ENCODE measurements around the gene SNTB2. TPM values are rescaled to one million over a fixed set of nuclear protein-coding genes. Genes with fewer than 3 reads are reported as not detected.

Gene SNTB2
- polyA plus RNA-seq, 1 of the 3 experiments (the other 2 are of a cell fraction), result 13.0 TPM

GRCh38 chr16:69316595-69317034, 129.7 kb downstream of the SNTB2 start:
- H3K4me2 ChIP-seq, result no peak overlapping the region
- 98% methylated on average over 9 of the region's 17 CpGs for WGBS (ENCODE audit: low lambda C conversion rate)
- no peaks in the 10 kb centered on the region for H3K9me3 ChIP-seq
- no peak overlapping the region for H3K4me3 ChIP-seq (ENCODE audit: low read depth in 2 of 2, low read length in 1 of 2)
- H2AFZ ChIP-seq (ENCODE audit: low read depth), result no peak overlapping the region
- TF ChIP-seq RAD21 (IDR thresholded peaks at IDR 0.05; ENCODE audit: low read length) (no peak), FOSL2 (IDR thresholded peaks at IDR 0.05; ENCODE audit: borderline replicate concordance, low read depth) (no peak), USF1 (IDR thresholded peaks at IDR 0.05; ENCODE audit: borderline replicate concordance, low read depth) (no peak), PBX3 (IDR thresholded peaks at IDR 0.05) (no peak)
- POLR2A ChIA-PET, result no interaction called here
- H3K9me2 ChIP-seq, result no peaks in the 10 kb centered on the region
- H3K27me3 ChIP-seq (ENCODE audit: insufficient read depth), result no peaks in the 10 kb centered on the region
- peaks cover 57% of the 10 kb centered on the region for H3K79me2 ChIP-seq (ENCODE audit: insufficient read depth)
- H3K9ac ChIP-seq, result no peak overlapping the region
- peaks cover 34 to 67% of the 10 kb centered on the region in 2 experiments for H3K36me3 ChIP-seq (replicated peaks in 1 of 2; ENCODE audit: control insufficient read depth in 1 of 2, insufficient read depth in 2 of 2, low read length in 1 of 2)
- peaks cover 0 to 5% of the 10 kb centered on the region in 2 experiments; a peak in 1 of 4 replicates for H3K4me1 ChIP-seq (ENCODE audit: control insufficient read depth in 1 of 2, insufficient read depth in 2 of 2, low read depth in 1 of 2, low read length in 1 of 2)
- DNase-seq, result no peak
- no peak overlapping the region for H3K27ac ChIP-seq (ENCODE audit: low read depth in 2 of 2, low read length in 1 of 2)
- H3F3A ChIP-seq (replicated peaks; ENCODE audit: insufficient read depth), result peaks cover 3% of the 10 kb centered on the region
- H4K20me1 ChIP-seq (ENCODE audit: insufficient read depth), result peaks cover 14% of the 10 kb centered on the region
- CTCF ChIA-PET, result interaction anchor here (1.6 kb wide), 1 partner anchor 166 kb away, joined by 4 read pairs; no protein-coding TSS in a partner anchor

- Histone ChIP-seq H4K20me1 (ENCODE audit: insufficient read depth) (peaks cover 25% of the 10 kb centered on the region), H3K9me3 (no peaks in the 10 kb centered on the region), H2AFZ (ENCODE audit: low read depth) (no peak overlapping the region), H3F3A (replicated peaks; ENCODE audit: insufficient read depth) (peaks cover 3% of the 10 kb centered on the region), H3K9ac (no peak overlapping the region), H3K36me3 (replicated peaks in 1 of 2; ENCODE audit: control insufficient read depth in 1 of 2, insufficient read depth in 2 of 2, low read length in 1 of 2) (peaks cover 48 to 82% of the 10 kb centered on the region in 2 experiments), H3K79me2 (ENCODE audit: insufficient read depth) (peaks cover 57% of the 10 kb centered on the region), H3K4me2 (no peak overlapping the region), H3K9me2 (no peaks in the 10 kb centered on the region), H3K27ac (ENCODE audit: low read depth in 2 of 2, low read length in 1 of 2) (no peak overlapping the region), H3K27me3 (ENCODE audit: insufficient read depth) (no peaks in the 10 kb centered on the region), H3K4me1 (ENCODE audit: control insufficient read depth in 1 of 2, insufficient read depth in 2 of 2, low read depth in 1 of 2, low read length in 1 of 2) (no peaks in the 10 kb centered on the region), H3K4me3 (ENCODE audit: low read depth in 2 of 2, low read length in 1 of 2) (no peak overlapping the region)
- 93% methylated on average over 24 of the region's 30 CpGs for WGBS (ENCODE audit: low lambda C conversion rate)
- ChIA-PET POLR2A (interaction anchor here (0.7 to 1.3 kb wide), 2 partner anchors 8 to 11 kb away, joined by 3 to 5 read pairs; no protein-coding TSS in a partner anchor), CTCF (interaction anchor here (0.9 to 1.6 kb wide), 2 partner anchors 21 to 168 kb away, joined by 3 to 4 read pairs; partner anchors contain the start of gene COG8)
- TF ChIP-seq YY1 (IDR thresholded peaks at IDR 0.05; ENCODE audit: low read depth) (no peak), TAF1 (IDR thresholded peaks at IDR 0.05; ENCODE audit: borderline replicate concordance, low read depth, low read length) (no peak), JUND (IDR thresholded peaks at IDR 0.05) (no peak), MEF2A (IDR thresholded peaks at IDR 0.05; ENCODE audit: borderline replicate concordance, low read depth) (no peak), FOSL2 (IDR thresholded peaks at IDR 0.05; ENCODE audit: borderline replicate concordance, low read depth) (no peak)
- DNase-seq, result no peak
Observed at GRCh38 chr16:69318177-69318910, 131.4 kb downstream of the SNTB2 start.

Data from SK-N-SH (cell line).